Astrocyte (in vitro differentiated cells and primary cell): ENCODE data around the gene AKAP13. TPM values are rescaled to one million over a fixed set of nuclear protein-coding genes. Genes with fewer than 3 reads are reported as not detected.
A peak's percentile ranks its signal among the peaks of the same experiment; 100 is the strongest.

Experiments used
- DNase-seq: peaks from one replicate; pipeline ENCODE4 v3.0.0-alpha.2; 2010; ENCODE audit warnings: low read depth
- FAIRE-seq: peaks from 2 replicates; lab custom pipeline; 2011; peaks lifted over from hg19 to GRCh38; lab: Jason Lieb, UNC
- H2AFZ ChIP-seq: 2 replicates; pipeline ENCODE4 v1.6.0; 2012; ENCODE audit warnings: low read depth, low read length, inconsistent platforms
- H3K27ac ChIP-seq: 2 replicates; pipeline ENCODE4 v1.5.1; 2011; ENCODE audit warnings: low read depth, low read length, inconsistent platforms
- H3K27me3 ChIP-seq: 2 replicates; pipeline ENCODE4 v1.6.0; 2011; ENCODE audit warnings: low read length, inconsistent platforms; ENCODE audit not compliant: insufficient read depth
- H3K36me3 ChIP-seq: 2 replicates; pipeline ENCODE4 v1.5.1; 2011; ENCODE audit warnings: low read length, inconsistent platforms; ENCODE audit not compliant: insufficient read depth
- H3K4me1 ChIP-seq: 2 replicates; pipeline ENCODE4 v1.5.1; 2011; ENCODE audit warnings: low read length, inconsistent platforms; ENCODE audit not compliant: insufficient read depth
- H3K4me2 ChIP-seq: 2 replicates; pipeline ENCODE4 v1.6.0; 2012; ENCODE audit warnings: low read length, inconsistent platforms
- H3K4me3 ChIP-seq: 2 replicates; pipeline ENCODE4 v1.5.1; 2011; ENCODE audit warnings: low read depth, mild to moderate bottlenecking, low read length, inconsistent platforms; ENCODE audit not compliant: insufficient read depth
- H3K79me2 ChIP-seq: 2 replicates; pipeline ENCODE4 v1.6.0; 2012; ENCODE audit warnings: mild to moderate bottlenecking, low read length, inconsistent platforms; ENCODE audit not compliant: insufficient read depth
- H3K9ac ChIP-seq: 2 replicates; pipeline ENCODE4 v1.6.0; 2012; ENCODE audit warnings: mild to moderate bottlenecking, low read length, inconsistent platforms
- H3K9me3 ChIP-seq: 2 replicates; pipeline ENCODE4 v1.5.1; 2012; ENCODE audit warnings: low read depth, mild to moderate bottlenecking, low read length, inconsistent platforms; ENCODE audit not compliant: insufficient read depth
- H4K20me1 ChIP-seq: 2 replicates; pipeline ENCODE4 v1.6.0; 2012; ENCODE audit warnings: low read length, inconsistent platforms; ENCODE audit not compliant: insufficient read depth
- H3K27ac Mint-ChIP-seq: one replicate; pipeline ENCODE4 v1.8.0; 2021; ENCODE audit warnings: mild to moderate bottlenecking, mixed read lengths; ENCODE audit not compliant: unreplicated experiment
- H3K27me3 Mint-ChIP-seq: one replicate; pipeline ENCODE4 v1.8.0; 2021; ENCODE audit warnings: low read depth, mixed read lengths; ENCODE audit not compliant: unreplicated experiment
- H3K36me3 Mint-ChIP-seq: one replicate; pipeline ENCODE4 v1.8.0; 2021; ENCODE audit warnings: low read depth, mixed read lengths; ENCODE audit not compliant: unreplicated experiment
- H3K4me1 Mint-ChIP-seq: one replicate; pipeline ENCODE4 v1.8.0; 2021; ENCODE audit warnings: low read depth, mixed read lengths; ENCODE audit not compliant: unreplicated experiment
- H3K4me3 Mint-ChIP-seq: one replicate; pipeline ENCODE4 v1.8.0; 2021; ENCODE audit warnings: mild to moderate bottlenecking, moderate library complexity, mixed read lengths; ENCODE audit not compliant: unreplicated experiment
- H3K9me3 Mint-ChIP-seq: one replicate; pipeline ENCODE4 v1.8.0; 2021; ENCODE audit warnings: mild to moderate bottlenecking, mixed read lengths; ENCODE audit not compliant: unreplicated experiment
- EZH2 ChIP-seq: IDR thresholded peaks from 2 replicates; pipeline ENCODE4 v1.6.1; 2012; ENCODE audit warnings: mild to moderate bottlenecking, low read length, inconsistent platforms; ENCODE audit not compliant: insufficient read depth
- total RNA-seq: library from RNA; stranded (reverse); gene quantifications from 2 replicates; pipeline ENCODE4 v1.2.1, GENCODE V29; 2021
- TF ChIP-seq, protein P1 (sequence below): IDR thresholded peaks from 2 replicates; pipeline ENCODE4 v1.5.1; 2011; ENCODE audit warnings: low read depth, mild to moderate bottlenecking, inconsistent platforms, low read length, moderate library complexity; ENCODE audit not compliant: insufficient read depth

AKAP13 gene
- total RNA-seq, 1 donor from 2014 or later = 98.2 TPM

DNA sequence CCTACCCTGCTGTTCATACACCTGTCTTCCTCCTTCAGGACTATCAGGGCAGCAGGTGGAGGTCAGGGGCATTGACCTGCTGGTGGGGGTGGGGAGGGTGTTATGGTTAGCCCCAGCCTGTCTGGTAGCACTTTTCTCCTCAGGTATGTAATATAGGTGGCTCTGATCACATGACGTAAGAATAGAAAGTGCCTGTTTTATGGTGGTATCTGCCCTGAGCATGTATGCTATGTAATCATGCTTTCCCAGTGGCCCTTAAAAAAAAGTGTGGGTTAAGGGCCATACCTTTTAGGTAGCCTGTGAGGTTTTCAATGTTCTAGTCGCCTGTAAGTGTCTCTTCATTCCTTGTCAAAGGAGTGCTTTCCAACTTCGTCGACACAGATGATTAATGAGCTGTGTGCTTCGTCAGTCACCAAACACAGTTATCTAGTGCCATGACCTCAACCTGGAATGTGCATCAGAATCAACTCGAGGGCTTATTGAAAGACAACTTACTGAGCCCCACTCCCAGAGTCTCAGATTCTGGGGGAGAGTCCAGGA, 328.1 kb downstream of the AKAP13 start:
- Histone ChIP-seq H3K4me3 (no peak overlapping the region), H3K4me1 (peaks cover 23% of the 10 kb centered on the region), H3K9ac (no peak overlapping the region), H3K27ac (no peak overlapping the region), H3K79me2 (no peaks in the 10 kb centered on the region), H3K4me2 (no peak overlapping the region), H3K9me3 (no peaks in the 10 kb centered on the region), H4K20me1 (peaks cover 5% of the 10 kb centered on the region), H3K27me3 (no peaks in the 10 kb centered on the region), H2AFZ (no peak overlapping the region), H3K36me3 (no peaks in the 10 kb centered on the region)
- H3K27me3 Mint-ChIP-seq = no peaks in the 10 kb centered on the region
- H3K36me3 Mint-ChIP-seq = peaks cover 14% of the 10 kb centered on the region
- no peak overlapping the region for H3K4me3 Mint-ChIP-seq
- TF ChIP-seq EZH2 = no peak
- TF ChIP-seq, protein P1, sequence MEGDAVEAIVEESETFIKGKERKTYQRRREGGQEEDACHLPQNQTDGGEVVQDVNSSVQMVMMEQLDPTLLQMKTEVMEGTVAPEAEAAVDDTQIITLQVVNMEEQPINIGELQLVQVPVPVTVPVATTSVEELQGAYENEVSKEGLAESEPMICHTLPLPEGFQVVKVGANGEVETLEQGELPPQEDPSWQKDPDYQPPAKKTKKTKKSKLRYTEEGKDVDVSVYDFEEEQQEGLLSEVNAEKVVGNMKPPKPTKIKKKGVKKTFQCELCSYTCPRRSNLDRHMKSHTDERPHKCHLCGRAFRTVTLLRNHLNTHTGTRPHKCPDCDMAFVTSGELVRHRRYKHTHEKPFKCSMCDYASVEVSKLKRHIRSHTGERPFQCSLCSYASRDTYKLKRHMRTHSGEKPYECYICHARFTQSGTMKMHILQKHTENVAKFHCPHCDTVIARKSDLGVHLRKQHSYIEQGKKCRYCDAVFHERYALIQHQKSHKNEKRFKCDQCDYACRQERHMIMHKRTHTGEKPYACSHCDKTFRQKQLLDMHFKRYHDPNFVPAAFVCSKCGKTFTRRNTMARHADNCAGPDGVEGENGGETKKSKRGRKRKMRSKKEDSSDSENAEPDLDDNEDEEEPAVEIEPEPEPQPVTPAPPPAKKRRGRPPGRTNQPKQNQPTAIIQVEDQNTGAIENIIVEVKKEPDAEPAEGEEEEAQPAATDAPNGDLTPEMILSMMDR = no peak
- H3K9me3 Mint-ChIP-seq = no peaks in the 10 kb centered on the region
- no peak for FAIRE-seq
- H3K27ac Mint-ChIP-seq = peak overlapping the region; percentile 69
- peaks cover 42% of the 10 kb centered on the region for H3K4me1 Mint-ChIP-seq
- DNase-seq = peak; percentile 45

DNA sequence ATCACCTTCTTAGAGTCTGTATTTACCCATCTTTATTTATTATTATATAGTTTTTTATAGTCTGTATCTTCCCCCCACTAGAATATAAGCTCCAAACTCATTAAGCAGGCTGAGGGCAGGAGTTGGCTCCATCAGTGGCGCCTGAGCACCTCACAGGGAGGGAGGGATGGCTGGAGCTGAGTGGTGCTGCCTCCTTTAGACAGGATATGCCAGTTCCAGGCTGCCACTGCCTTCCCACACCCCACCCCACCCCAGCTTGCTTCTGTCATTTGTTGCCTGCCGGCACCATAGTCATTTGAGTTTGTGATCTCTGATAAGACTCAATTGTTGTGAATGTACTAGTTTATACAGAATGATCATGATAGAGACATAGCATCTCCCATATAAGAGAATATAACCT, 328.8 kb downstream of the AKAP13 start:
- Histone ChIP-seq H3K9me3 (no peaks in the 10 kb centered on the region), H4K20me1 (peaks cover 5% of the 10 kb centered on the region), H3K79me2 (no peaks in the 10 kb centered on the region), H3K36me3 (peaks cover 1% of the 10 kb centered on the region), H3K4me3 (no peak overlapping the region), H3K4me1 (peaks cover 23% of the 10 kb centered on the region), H3K27ac (no peak overlapping the region), H3K27me3 (no peaks in the 10 kb centered on the region), H3K9ac (no peak overlapping the region), H3K4me2 (no peak overlapping the region), H2AFZ (no peak overlapping the region)
- H3K27ac Mint-ChIP-seq = no peak overlapping the region
- no peak overlapping the region for H3K4me3 Mint-ChIP-seq
- peaks cover 36% of the 10 kb centered on the region for H3K4me1 Mint-ChIP-seq
- FAIRE-seq (no peak), DNase-seq (no peak)
- no peaks in the 10 kb centered on the region for H3K9me3 Mint-ChIP-seq
- TF ChIP-seq, protein P1 = no peak
- TF ChIP-seq EZH2 = no peak
- H3K27me3 Mint-ChIP-seq = no peaks in the 10 kb centered on the region
- peaks cover 14% of the 10 kb centered on the region for H3K36me3 Mint-ChIP-seq

DNA sequence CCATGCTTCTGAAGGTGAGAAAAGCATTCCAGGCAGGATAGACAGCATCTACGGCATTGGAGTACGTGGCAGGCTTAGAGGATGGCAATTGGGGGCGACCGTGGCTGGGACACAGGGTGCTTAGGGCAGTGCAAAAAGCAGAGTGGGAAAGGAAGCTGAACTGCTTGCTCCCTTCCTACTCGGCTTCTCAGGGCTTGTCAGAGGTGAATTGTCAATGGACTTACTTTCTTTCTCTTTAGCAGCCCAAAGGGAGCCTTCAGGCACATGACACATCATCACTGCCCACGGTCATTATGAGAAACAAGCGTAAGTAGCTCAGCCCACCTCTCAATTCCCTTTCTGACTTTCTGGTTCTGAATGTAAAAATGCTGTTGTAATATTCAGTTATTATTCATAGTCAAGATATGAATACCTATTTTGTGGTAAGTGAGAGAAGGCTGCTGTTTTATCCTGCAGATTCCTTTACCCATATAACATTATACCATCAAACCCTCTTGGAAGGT, 330.0 kb downstream of the AKAP13 start:
- DNase-seq (no peak), FAIRE-seq (no peak)
- Mint-ChIP-seq H3K36me3 (peaks cover 23% of the 10 kb centered on the region), H3K27ac (no peak overlapping the region), H3K4me1 (peaks cover 28% of the 10 kb centered on the region), H3K4me3 (no peak overlapping the region), H3K9me3 (no peaks in the 10 kb centered on the region), H3K27me3 (no peaks in the 10 kb centered on the region)
- H3K4me3 ChIP-seq = no peak overlapping the region
- H3K4me2 ChIP-seq = no peak overlapping the region
- H3K27ac ChIP-seq = no peak overlapping the region
- H3K9me3 ChIP-seq = no peaks in the 10 kb centered on the region
- TF ChIP-seq, protein P1 = no peak
- no peak for TF ChIP-seq EZH2
- peaks cover 3% of the 10 kb centered on the region for H3K36me3 ChIP-seq
- H3K4me1 ChIP-seq = peaks cover 23% of the 10 kb centered on the region
- no peak overlapping the region for H2AFZ ChIP-seq
- H3K9ac ChIP-seq = no peak overlapping the region
- no peaks in the 10 kb centered on the region for H3K27me3 ChIP-seq
- peaks cover 5% of the 10 kb centered on the region for H4K20me1 ChIP-seq
- H3K79me2 ChIP-seq = no peaks in the 10 kb centered on the region
